Hepatocyte (in vitro differentiated cells): Measurements from ENCODE around the gene CSTPP1. TPM values are rescaled to one million over a fixed set of nuclear protein-coding genes. Genes with fewer than 3 reads are reported as not detected.

ENCODE experiments used
- DNase-seq: peaks from one replicate; pipeline ENCODE4 v3.0.0-alpha.2; 2016; ENCODE audit warnings: low spot score
- H2AFZ ChIP-seq: fragments of 200-600 bp; sonication (generic); 2 replicates; pipeline ENCODE4 v1.6.0; 2016; ENCODE audit warnings: antibody characterized with exemption, mild to moderate bottlenecking
- H3K27ac ChIP-seq: fragments of 200-600 bp; sonication (generic); 2 replicates; pipeline ENCODE4 v1.5.1; 2016; ENCODE audit warnings: mild to moderate bottlenecking
- H3K27me3 ChIP-seq: fragments of 200-600 bp; sonication (generic); 2 replicates; pipeline ENCODE4 v1.6.1; 2016
- H3K36me3 ChIP-seq: fragments of 200-600 bp; sonication (generic); replicated peaks from 2 replicates; pipeline ENCODE4 v1.5.1; 2016; ENCODE audit warnings: low read depth; ENCODE audit not compliant: insufficient read depth
- H3K4me1 ChIP-seq: fragments of 200-600 bp; sonication (generic); 2 replicates; pipeline ENCODE4 v1.5.1; 2016; ENCODE audit warnings: mild to moderate bottlenecking, moderate library complexity; ENCODE audit not compliant: insufficient read depth
- H3K4me2 ChIP-seq: fragments of 200-600 bp; sonication (generic); 2 replicates; pipeline ENCODE4 v1.6.0; 2016
- H3K4me3 ChIP-seq: fragments of 200-600 bp; sonication (generic); 2 replicates; pipeline ENCODE4 v1.5.1; 2016; ENCODE audit warnings: mild to moderate bottlenecking
- H3K79me2 ChIP-seq: fragments of 200-600 bp; sonication (generic); 2 replicates; pipeline ENCODE4 v1.6.0; 2017; ENCODE audit warnings: mild to moderate bottlenecking
- H3K9me2 ChIP-seq: fragments of 200-600 bp; sonication (generic); replicated peaks from 2 replicates; pipeline ENCODE4 v1.6.0; 2017; ENCODE audit warnings: mild to moderate bottlenecking; ENCODE audit not compliant: insufficient read depth
- H3K9me3 ChIP-seq: fragments of 200-600 bp; sonication (generic); 2 replicates; pipeline ENCODE4 v1.5.1; 2016; ENCODE audit warnings: low read depth, mild to moderate bottlenecking
- H4K20me1 ChIP-seq: fragments of 200-600 bp; sonication (generic); 2 replicates; pipeline ENCODE4 v1.6.0; 2016; ENCODE audit warnings: mild to moderate bottlenecking; ENCODE audit not compliant: insufficient read depth, poor library complexity, severe bottlenecking
- CTCF ChIP-seq: fragments of 200-600 bp; sonication (generic); IDR thresholded peaks from 2 replicates; pipeline ENCODE4 v1.5.1; 2016; ENCODE audit warnings: antibody characterized with exemption, mild to moderate bottlenecking; ENCODE audit not compliant: poor library complexity
- EZH2 ChIP-seq: fragments of 200-600 bp; sonication (generic); IDR thresholded peaks from 2 replicates; pipeline ENCODE4 v1.6.1; 2016; ENCODE audit warnings: antibody characterized with exemption, mild to moderate bottlenecking, borderline replicate concordance
- EZH2phosphoT487 ChIP-seq: fragments of 200-600 bp; sonication (generic); IDR thresholded peaks from one replicate; pipeline ENCODE4 v1.6.1; 2018; ENCODE audit warnings: antibody characterized with exemption, mild to moderate bottlenecking, low read depth, moderate library complexity; ENCODE audit not compliant: unreplicated experiment, severe bottlenecking
- WGBS: methylation state at CpG from one replicate; pipeline ENCODE4 v1.1.6; 2016; ENCODE audit warnings: low lambda C conversion rate; ENCODE audit errors: missing lambda C conversion rate; 5-methylcytosine and 5-hydroxymethylcytosine counted together
- polyA plus RNA-seq: library from polyadenylated mRNA; unstranded; fragments of >200 nt; fragmentation: Nextera tagmentation; extraction: Ambion mirVana; gene quantifications from 2 replicates; pipeline ENCODE4 v1.2.1, GENCODE V29; 2016
- total RNA-seq: library from RNA; depleted of rRNA; stranded (reverse); fragments of >200 nt; gene quantifications from 2 replicates; pipeline ENCODE4 v1.2.3, GENCODE V29; 2014

The CSTPP1 gene
- total and polyA plus RNA-seq, 2 experiments from 2014 or later = 23.0 to 44.3 TPM

GRCh38 chr11:47137476-47137875, 200.9 kb downstream of the CSTPP1 start:
- H4K20me1 ChIP-seq = no peaks in the 10 kb centered on the region
- no peaks in the 10 kb centered on the region for H3K9me2 ChIP-seq
- no peak overlapping the region for H3K4me3 ChIP-seq
- no peak for DNase-seq
- WGBS = 91% methylated on average over 2 of the region's 2 CpGs
- H3K27me3 ChIP-seq = no peaks in the 10 kb centered on the region
- no peak overlapping the region for H2AFZ ChIP-seq
- no peak overlapping the region for H3K4me2 ChIP-seq
- no peaks in the 10 kb centered on the region for H3K36me3 ChIP-seq
- H3K79me2 ChIP-seq = no peaks in the 10 kb centered on the region
- no peak overlapping the region for H3K27ac ChIP-seq
- TF ChIP-seq EZH2 = no peak
- TF ChIP-seq EZH2phosphoT487 = no peak
- TF ChIP-seq CTCF = no peak
- H3K9me3 ChIP-seq = no peaks in the 10 kb centered on the region
- H3K4me1 ChIP-seq = no peaks in the 10 kb centered on the region

- no peak overlapping the region for H3K27ac ChIP-seq
- H3K4me1 ChIP-seq = no peaks in the 10 kb centered on the region
- no peaks in the 10 kb centered on the region for H3K9me2 ChIP-seq
- no peaks in the 10 kb centered on the region for H3K79me2 ChIP-seq
- H3K36me3 ChIP-seq = no peaks in the 10 kb centered on the region
- 93% methylated on average over 4 of the region's 4 CpGs for WGBS
- no peaks in the 10 kb centered on the region for H4K20me1 ChIP-seq
- no peak overlapping the region for H3K4me2 ChIP-seq
- no peak overlapping the region for H3K4me3 ChIP-seq
- TF ChIP-seq CTCF (no peak), EZH2 (no peak)
- H2AFZ ChIP-seq = no peak overlapping the region
- H3K27me3 ChIP-seq = no peaks in the 10 kb centered on the region
- no peak for DNase-seq
- H3K9me3 ChIP-seq = no peaks in the 10 kb centered on the region
Measured at GRCh38 chr11:47139878-47140277, 203.3 kb downstream of the CSTPP1 start.

GRCh38 chr11:47143322-47143721, 206.8 kb downstream of the CSTPP1 start:
- 23% methylated on average over 3 of the region's 3 CpGs for WGBS
- H3K4me2 ChIP-seq = no peak overlapping the region
- DNase-seq = peak; percentile 65

More at GRCh38 chr11:47143322-47143721, 206.8 kb downstream of the CSTPP1 start:
- no peaks in the 10 kb centered on the region for H3K9me2 ChIP-seq
- H3K4me1 ChIP-seq = no peaks in the 10 kb centered on the region
- no peaks in the 10 kb centered on the region for H4K20me1 ChIP-seq
- H3K9me3 ChIP-seq = no peaks in the 10 kb centered on the region
- H3K4me3 ChIP-seq = no peak overlapping the region
- H2AFZ ChIP-seq = no peak overlapping the region
- no peak for TF ChIP-seq EZH2phosphoT487
- TF ChIP-seq CTCF = no peak
- TF ChIP-seq EZH2 = no peak
- H3K79me2 ChIP-seq = no peaks in the 10 kb centered on the region
- no peak overlapping the region for H3K27ac ChIP-seq
- H3K36me3 ChIP-seq = no peaks in the 10 kb centered on the region
- no peaks in the 10 kb centered on the region for H3K27me3 ChIP-seq
